Vagina (tissue), 2 donors: Measurements from ENCODE around the gene PEX10. TPM values are rescaled to one million over a fixed set of nuclear protein-coding genes. Genes with fewer than 3 reads are reported as not detected.

Experiments used
- DNase-seq, 2 donors: peaks; one replicate each; pipeline ENCODE4 v3.0.0-alpha.2; 2017; ENCODE audit errors: extremely low spot score in 2 of 2
- H3K27ac ChIP-seq: fragments of 200-600 bp; sonication (generic); one replicate; pipeline ENCODE4 v1.5.1; 2019
- H3K27me3 ChIP-seq: fragments of 200-600 bp; sonication (generic); one replicate; pipeline ENCODE4 v1.5.1; 2019
- H3K36me3 ChIP-seq, 2 donors: fragments of 200-600 bp; sonication (generic); one replicate each; pipeline ENCODE4 v1.5.1; 2017 to 2019
- H3K4me1 ChIP-seq: fragments of 200-600 bp; sonication (generic); one replicate; pipeline ENCODE4 v1.5.1; 2019
- H3K4me3 ChIP-seq, 2 donors: fragments of 200-600 bp; sonication (generic); 1 replicate in 1 of 2; 2 replicates in 1 of 2; pipeline ENCODE4 v1.5.1; 2016 to 2019
- H3K9me3 ChIP-seq: fragments of 200-600 bp; sonication (generic); one replicate; pipeline ENCODE4 v1.5.1; 2019
- CTCF ChIP-seq, 3 experiments: fragments of 450-650 bp in 2 of 3; fragments of 200-600 bp in 1 of 3; sonication (generic) in 1 of 3; IDR thresholded peaks; one replicate each; pipeline ENCODE4 v1.5.1; 2017 to 2019; ENCODE audit warnings: antibody characterized with exemption in 3 of 3, mild to moderate bottlenecking in 2 of 3, moderate library complexity in 2 of 3
- POLR2A ChIP-seq, 2 donors: fragments of 450-650 bp; IDR thresholded peaks; one replicate each; pipeline ENCODE4 v1.6.1; 2017; ENCODE audit warnings: antibody characterized with exemption in 2 of 2, mild to moderate bottlenecking in 2 of 2, moderate library complexity in 2 of 2
- POLR2AphosphoS5 ChIP-seq, 2 donors: sonication (generic); formaldehyde crosslinking; IDR thresholded peaks; one replicate each; pipeline ENCODE4 v1.9.0; 2017; ENCODE audit warnings: antibody characterized with exemption in 2 of 2, mild to moderate bottlenecking in 2 of 2, low read depth in 1 of 2; ENCODE audit not compliant: insufficient read depth in 1 of 2
- intact Hi-C: fragments of 100-400 bp; cut with DNase I; formaldehyde crosslinking; loops from one replicate; pipeline ENCODE4 v1.15.1; 2023
- total RNA-seq: library from RNA; depleted of rRNA; stranded (reverse); fragments of >200 nt; gene quantifications from one replicate; pipeline ENCODE4 v1.2.3, GENCODE V29; 2016

Gene PEX10
- total RNA-seq, 1 donor from 2014 or later = 15.2 TPM

GRCh38 chr1:2402420-2402819, 9.9 kb downstream of the PEX10 start:
- Histone ChIP-seq H3K4me1 (no peaks in the 10 kb centered on the region), H3K27me3 (no peaks in the 10 kb centered on the region), H3K4me3 (no peak overlapping the region), H3K9me3 (no peaks in the 10 kb centered on the region), H3K36me3 (peaks cover 0 to 77% of the 10 kb centered on the region in 2 donors), H3K27ac (no peak overlapping the region)
- no peak for DNase-seq
- TF ChIP-seq POLR2AphosphoS5 (IDR thresholded peaks at IDR 0.05; ENCODE audit: insufficient read depth in 1 of 2, low read depth in 1 of 2) = no peak
- no peak for TF ChIP-seq CTCF (IDR thresholded peaks at IDR 0.05)
- no peak for TF ChIP-seq POLR2A (IDR thresholded peaks at IDR 0.05)
- intact Hi-C loops = no loop called here

GRCh38 chr1:2400950-2401649, 11.3 kb downstream of the PEX10 start:
- Histone ChIP-seq H3K27ac (no peak overlapping the region), H3K27me3 (no peaks in the 10 kb centered on the region), H3K36me3 (peaks cover 0 to 77% of the 10 kb centered on the region in 2 donors), H3K4me3 (no peak overlapping the region), H3K9me3 (no peaks in the 10 kb centered on the region), H3K4me1 (no peaks in the 10 kb centered on the region)
- intact Hi-C loops = no loop called here
- TF ChIP-seq CTCF (IDR thresholded peaks at IDR 0.05) = no peak
- TF ChIP-seq POLR2AphosphoS5 (IDR thresholded peaks at IDR 0.05; ENCODE audit: insufficient read depth in 1 of 2, low read depth in 1 of 2) = no peak
- no peak for TF ChIP-seq POLR2A (IDR thresholded peaks at IDR 0.05)
- no peak for DNase-seq

- Histone ChIP-seq H3K9me3 (no peaks in the 10 kb centered on the region), H3K36me3 (peaks cover 0 to 82% of the 10 kb centered on the region in 2 donors), H3K4me1 (no peaks in the 10 kb centered on the region), H3K4me3 (no peak overlapping the region), H3K27ac (no peak overlapping the region), H3K27me3 (no peaks in the 10 kb centered on the region)
- intact Hi-C loops = no loop called here
- no peak for DNase-seq
- TF ChIP-seq POLR2AphosphoS5 (IDR thresholded peaks at IDR 0.05; ENCODE audit: insufficient read depth in 1 of 2, low read depth in 1 of 2) = no peak
- TF ChIP-seq POLR2A (IDR thresholded peaks at IDR 0.05) = no peak
- TF ChIP-seq CTCF (IDR thresholded peaks at IDR 0.05) = no peak
Observed at GRCh38 chr1:2400576-2400909, 11.8 kb downstream of the PEX10 start.

GRCh38 chr1:2399890-2400575, 12.3 kb downstream of the PEX10 start:
- TF ChIP-seq POLR2AphosphoS5 (IDR thresholded peaks at IDR 0.05; ENCODE audit: insufficient read depth in 1 of 2, low read depth in 1 of 2) (no peak), POLR2A (IDR thresholded peaks at IDR 0.05) (no peak), CTCF (IDR thresholded peaks at IDR 0.05) (no peak)
- intact Hi-C loops = no loop called here
- Histone ChIP-seq H3K27me3 (no peaks in the 10 kb centered on the region), H3K4me1 (peaks cover 3% of the 10 kb centered on the region), H3K4me3 (no peak overlapping the region), H3K36me3 (peaks cover 0 to 83% of the 10 kb centered on the region in 2 donors), H3K27ac (no peak overlapping the region), H3K9me3 (no peaks in the 10 kb centered on the region)
- no peak for DNase-seq

GRCh38 chr1:2398871-2399270, 13.5 kb downstream of the PEX10 start:
- Histone ChIP-seq H3K4me1 (peaks cover 15% of the 10 kb centered on the region), H3K9me3 (no peaks in the 10 kb centered on the region), H3K27ac (no peak overlapping the region), H3K36me3 (peaks cover 0 to 71% of the 10 kb centered on the region in 2 donors), H3K27me3 (no peaks in the 10 kb centered on the region), H3K4me3 (no peak overlapping the region)
- DNase-seq = no peak
- intact Hi-C loops = no loop called here
- TF ChIP-seq POLR2A (IDR thresholded peaks at IDR 0.05) (no peak), POLR2AphosphoS5 (IDR thresholded peaks at IDR 0.05; ENCODE audit: insufficient read depth in 1 of 2, low read depth in 1 of 2) (no peak), CTCF (IDR thresholded peaks at IDR 0.05) (no peak)
